ENCODE data around the gene LIM2. TPM values are rescaled to one million over a fixed set of nuclear protein-coding genes. Genes with fewer than 3 reads are reported as not detected.

The LIM2 gene
- total and polyA plus RNA-seq, 2 of the 8 experiments (the other 6 are each of a cell fraction or from before 2014, with no cell fraction given), result not detected

DNA sequence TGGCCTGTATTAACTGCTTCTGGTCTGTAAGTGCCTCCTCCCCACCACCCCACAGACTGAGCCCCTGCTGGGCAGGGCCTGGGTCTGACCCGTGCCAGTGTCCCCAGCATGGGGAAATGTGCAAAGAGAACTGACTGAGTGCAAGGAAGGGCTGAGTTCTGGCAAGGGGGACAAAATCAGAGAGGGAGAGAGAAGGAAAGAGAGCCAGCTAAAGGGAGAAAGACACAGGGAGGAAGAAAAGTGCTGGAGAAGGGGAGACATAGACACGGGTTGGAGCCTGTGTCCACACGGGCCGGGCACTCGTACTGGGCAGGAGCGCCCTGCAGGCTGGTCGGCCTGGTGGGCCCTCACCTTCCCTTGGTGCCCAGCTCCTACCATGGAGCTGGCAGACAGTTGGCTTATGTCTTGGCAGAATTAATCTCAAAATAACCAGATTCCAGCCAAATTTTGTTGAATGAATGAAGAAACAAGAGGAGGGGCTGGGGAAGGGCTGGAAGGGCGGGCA, 16.5 kb downstream of the LIM2 start:
- 76% methylated on average over 8 of the region's 8 CpGs; no CpG with 5 or more reads in 1 of the 2 experiments for WGBS, 2 experiments (ENCODE audit: extremely low coverage in 1 of 2, insufficient coverage in 1 of 2, insufficient read length in 1 of 2, insufficient replicate concordance in 2 of 2, low coverage in 1 of 2, low lambda C conversion rate in 2 of 2, missing lambda C conversion rate in 1 of 2)
- TF ChIP-seq TAF1 (IDR thresholded peaks at IDR 0.05; ENCODE audit: low read depth, low read length), result no peak
- no peak for TF ChIP-seq RNF2 (IDR thresholded peaks at IDR 0.05; ENCODE audit: borderline replicate concordance, low read depth, low read length, missing control alignments, poor library complexity, severe bottlenecking)
- TF ChIP-seq RAD21 (IDR thresholded peaks at IDR 0.05 in 1 of 2, conservative IDR thresholded peaks at IDR 0.05 in 1 of 2; ENCODE audit: low read depth in 2 of 2, low read length in 2 of 2), result no peak
- TF ChIP-seq MAFK (IDR thresholded peaks at IDR 0.05; ENCODE audit: low read depth, low read length), result no peak
- TF ChIP-seq NANOG (IDR thresholded peaks at IDR 0.05; ENCODE audit: insufficient read depth, low read depth, low read length, poor library complexity, severe bottlenecking), result no peak
- no peak for TF ChIP-seq HDAC2 (IDR thresholded peaks at IDR 0.05; ENCODE audit: borderline replicate concordance in 1 of 2, low read depth in 2 of 2, low read length in 2 of 2)
- no peak for TF ChIP-seq POU5F1 (IDR thresholded peaks at IDR 0.05; ENCODE audit: low read depth, low read length)
- no peak for TF ChIP-seq ASH2L (IDR thresholded peaks at IDR 0.05; ENCODE audit: low read length)

More for the DNA sequence above, 16.5 kb downstream of the LIM2 start:
- Histone ChIP-seq H4K91ac (replicated peaks; ENCODE audit: insufficient read length, low read length) (no peak overlapping the region), H3K9ac (replicated peaks in 1 of 4; ENCODE audit: extremely low read depth in 1 of 4, low read depth in 3 of 4, low read length in 3 of 4) (no peak overlapping the region), H2AFZ (ENCODE audit: low read length) (no peak overlapping the region), H2AK5ac (ENCODE audit: low read depth, low read length) (no peak overlapping the region), H3K4ac (replicated peaks; ENCODE audit: insufficient read length, low read depth, low read length) (no peak overlapping the region), H3K23ac (ENCODE audit: insufficient read length) (no peak overlapping the region), H2BK20ac (ENCODE audit: low read length) (no peak overlapping the region), H3K23me2 (ENCODE audit: low read depth, low read length) (peaks cover 19% of the 10 kb centered on the region), H4K20me1 (replicated peaks in 1 of 2; ENCODE audit: control insufficient read depth in 1 of 2, insufficient read depth in 2 of 2, low read length in 2 of 2) (no peaks in the 10 kb centered on the region), H2BK120ac (replicated peaks; ENCODE audit: low read depth, low read length) (no peak overlapping the region), H2BK5ac (ENCODE audit: low read depth, low read length) (no peak overlapping the region), H3K9me3 (ENCODE audit: insufficient read depth in 2 of 2, low read depth in 1 of 2, low read length in 1 of 2) (no peaks in the 10 kb centered on the region), H3K4me3 (ENCODE audit: extremely low read depth in 1 of 4, insufficient read depth in 2 of 4, low read depth in 3 of 4, low read length in 4 of 4) (no peak overlapping the region), H3K4me1 (replicated peaks in 1 of 4; ENCODE audit: control insufficient read depth in 3 of 4, insufficient read depth in 4 of 4, low read length in 3 of 4) (peaks cover 0 to 9% (median 8%) of the 10 kb centered on the region in 4 experiments; a peak in 5 of 7 replicates), H3K56ac (replicated peaks; ENCODE audit: insufficient read length, low read depth, low read length) (no peak overlapping the region), H3K27me3 (replicated peaks in 1 of 4; ENCODE audit: control insufficient read depth in 3 of 4, extremely low read depth in 1 of 4, insufficient read depth in 3 of 4, low read length in 3 of 4) (no peaks in the 10 kb centered on the region; a peak in 2 of 7 replicates), H3K4me2 (ENCODE audit: insufficient read depth in 1 of 2, low read depth in 2 of 2, low read length in 2 of 2) (no peak overlapping the region), H2BK12ac (ENCODE audit: low read depth, low read length) (no peak overlapping the region), H3K27ac (ENCODE audit: low read depth, low read length) (no peak overlapping the region), H4K5ac (ENCODE audit: insufficient read length, low read depth, low read length) (no peak overlapping the region), H3K18ac (ENCODE audit: extremely low read depth, low read length) (no peak overlapping the region), H3K79me1 (ENCODE audit: low read depth, low read length) (no peaks in the 10 kb centered on the region), H2BK15ac (ENCODE audit: low read length) (no peak overlapping the region), H3K36me3 (ENCODE audit: control insufficient read depth in 2 of 4, insufficient read depth in 4 of 4, low read length in 3 of 4) (no peaks in the 10 kb centered on the region), H3K79me2 (ENCODE audit: control insufficient read depth in 1 of 2, insufficient read depth in 2 of 2, low read length in 2 of 2) (no peaks in the 10 kb centered on the region), H4K8ac (ENCODE audit: extremely low read depth, insufficient read depth, low read length) (no peak overlapping the region), H3K14ac (ENCODE audit: insufficient read length) (no peak overlapping the region)
- DNase-seq (ENCODE audit: low read depth in 1 of 2, low spot score in 2 of 2) (no peak), FAIRE-seq (no peak)
- CTCF ChIA-PET (ENCODE audit: partially characterized antibody), result interaction anchor here (1.0 to 1.8 kb wide), 3 partner anchors 16 to 46 kb away, joined by 3 to 5 read pairs (median 4); partner anchors contain the start of genes C19orf84, LIM2 and SIGLEC10
- POLR2A ChIA-PET (ENCODE audit: partially characterized antibody), result interaction anchor here (1.3 to 2.7 kb wide), 3 partner anchors 10 to 23 kb away, joined by 3 to 11 read pairs (median 5); partner anchors contain the start of gene C19orf84

Measured in H1 (cell line).